Activated T-helper 1 cell treated with anti-CD3 and anti-CD28 coated beads, Interleukin-2, amount 50 U/mL, for 16 hours (primary cell): ENCODE measurements around the gene CARMIL1.

Source experiments
- DNase-seq, 2 donors: peaks; one replicate each; pipeline ENCODE4 v3.0.0-alpha.2; 2020; ENCODE audit warnings: low read depth in 1 of 2, low spot score in 1 of 2

The CARMIL1 gene

GRCh38 chr6:25278914-25279747 is at the start of gene CARMIL1:
CARMIL1 (plus strand) TSS chr6:25279374; CDS start chr6:25279796, 422 bp downstream.
- DNase-seq, result peak; percentile 32 to 44

- no peak for DNase-seq
Measured at GRCh38 chr6:25229671-25230321, 49.4 kb upstream of the CARMIL1 start.

- no peak for DNase-seq
Measured at GRCh38 chr6:25232479-25232878, 46.7 kb upstream of the CARMIL1 start.

GRCh38 chr6:25233226-25233625 is 45.9 kb upstream of the CARMIL1 start:
- no peak for DNase-seq

GRCh38 chr6:25237579-25237978 is 41.6 kb upstream of the CARMIL1 start:
- no peak for DNase-seq

- DNase-seq, result no peak
Measured at GRCh38 chr6:25239059-25239458, 40.1 kb upstream of the CARMIL1 start.

- no peak for DNase-seq
Measured at GRCh38 chr6:25239498-25239897, 39.7 kb upstream of the CARMIL1 start.

- no peak for DNase-seq
Measured at GRCh38 chr6:25242567-25242966, 36.6 kb upstream of the CARMIL1 start.

- DNase-seq, result no peak
Measured at GRCh38 chr6:25244865-25245264, 34.3 kb upstream of the CARMIL1 start.

- no peak for DNase-seq
Measured at GRCh38 chr6:25248123-25248522, 31.1 kb upstream of the CARMIL1 start.

GRCh38 chr6:25249133-25249532 is 30.0 kb upstream of the CARMIL1 start:
- no peak for DNase-seq

- no peak for DNase-seq
Measured at GRCh38 chr6:25250878-25251277, 28.3 kb upstream of the CARMIL1 start.

- no peak for DNase-seq
Measured at GRCh38 chr6:25251426-25251825, 27.7 kb upstream of the CARMIL1 start.

GRCh38 chr6:25253351-25253750 is 25.8 kb upstream of the CARMIL1 start:
- DNase-seq, result no peak

GRCh38 chr6:25254671-25255070 is 24.5 kb upstream of the CARMIL1 start:
- DNase-seq, result no peak

- no peak for DNase-seq
Measured at GRCh38 chr6:25257686-25258348, 21.4 kb upstream of the CARMIL1 start.

GRCh38 chr6:25259756-25260155 is 19.4 kb upstream of the CARMIL1 start:
- no peak for DNase-seq

- DNase-seq, result no peak
Measured at GRCh38 chr6:25263657-25264056, 15.5 kb upstream of the CARMIL1 start.

- DNase-seq, result no peak
Measured at GRCh38 chr6:25266456-25267100, 12.6 kb upstream of the CARMIL1 start.

GRCh38 chr6:25267662-25268061 is 11.5 kb upstream of the CARMIL1 start:
- no peak for DNase-seq

- DNase-seq, result no peak
Measured at GRCh38 chr6:25270559-25270958, 8.6 kb upstream of the CARMIL1 start.

GRCh38 chr6:25275436-25275835 is 3.7 kb upstream of the CARMIL1 start:
- DNase-seq, result no peak
